HEK293 (cell line): ENCODE results near the gene WDTC1.

ENCODE experiments used
- CTCF ChIA-PET: fragments of 350-600 bp; formaldehyde crosslinking; extraction: SDS; loops from one replicate; lab custom pipeline; 2021; ENCODE audit warnings: antibody characterized with exemption; lab: Yijun Ruan, JAX
- POLR2A ChIA-PET: fragments of 300-600 bp; formaldehyde crosslinking; extraction: SDS; loops from one replicate; lab custom pipeline; 2020; ENCODE audit warnings: antibody characterized with exemption, inconsistent platforms; lab: Yijun Ruan, JAX
- H3K27ac ChIP-seq: fragments of 200-500 bp; sonication (Bioruptor generic); 2 replicates; pipeline ENCODE4 v1.5.1; 2014; ENCODE audit warnings: low read depth, low read length, control low read depth, inconsistent platforms; ENCODE audit errors: extremely low read depth
- H3K36me3 ChIP-seq, 2 experiments: fragments of 200-500 bp in 1 of 2; sonication (Bioruptor generic) in 1 of 2; 1 replicate in 1 of 2; 2 replicates in 1 of 2; pipeline ENCODE4 v1.5.1; 2014 to 2017; ENCODE audit warnings: inconsistent platforms in 2 of 2, low read length in 2 of 2; ENCODE audit not compliant: control insufficient read depth in 2 of 2, insufficient read depth in 1 of 2
- H3K4me1 ChIP-seq: fragments of 200-500 bp; sonication (Bioruptor generic); 2 replicates; pipeline ENCODE4 v1.5.1; 2014; ENCODE audit warnings: mild to moderate bottlenecking, low read length, inconsistent platforms; ENCODE audit not compliant: control insufficient read depth, insufficient read depth
- H3K4me3 ChIP-seq: 2 replicates; pipeline ENCODE4 v1.5.1; 2011; ENCODE audit warnings: low read depth, mild to moderate bottlenecking, control low read depth, low read length, moderate library complexity
- H3K9me3 ChIP-seq: fragments of 200-500 bp; sonication (Bioruptor generic); 2 replicates; pipeline ENCODE4 v1.5.1; 2014; ENCODE audit warnings: low read depth, low read length, inconsistent platforms; ENCODE audit not compliant: control insufficient read depth, insufficient read depth
- BCL11B ChIP-seq: fragments of 450-650 bp; formaldehyde crosslinking; IDR thresholded peaks from 2 replicates; pipeline ENCODE4 v1.5.1; 2016; ENCODE audit warnings: low read depth, missing biosample characterization, missing genetic modification characterization
- KLF10 ChIP-seq: fragments of 450-650 bp; IDR thresholded peaks from 2 replicates; pipeline ENCODE4 v1.5.1; 2018; ENCODE audit warnings: missing biosample characterization, mild to moderate bottlenecking, missing genetic modification characterization
- OSR2 ChIP-seq: fragments of 450-650 bp; formaldehyde crosslinking; IDR thresholded peaks from 2 replicates; pipeline ENCODE4 v1.5.1; 2016; ENCODE audit warnings: missing biosample characterization, missing genetic modification characterization
- OVOL3 ChIP-seq: fragments of 450-650 bp; formaldehyde crosslinking; IDR thresholded peaks from 2 replicates; pipeline ENCODE4 v1.5.1; 2016; ENCODE audit warnings: missing biosample characterization, missing genetic modification characterization
- SETDB1 ChIP-seq: IDR thresholded peaks from one replicate; pipeline ENCODE4 v1.6.1; 2017; ENCODE audit warnings: mild to moderate bottlenecking, low read length, moderate library complexity, mixed read lengths; ENCODE audit not compliant: insufficient read length
- TRIM28 ChIP-seq: IDR thresholded peaks from 2 replicates; pipeline ENCODE4 v1.6.1; 2011; ENCODE audit warnings: low read length, control low read depth, borderline replicate concordance
- YY1 ChIP-seq: fragments of 450-650 bp; formaldehyde crosslinking; IDR thresholded peaks from 2 replicates; pipeline ENCODE4 v1.5.1; 2018; ENCODE audit warnings: missing biosample characterization, missing genetic modification characterization
- ZBTB48 ChIP-seq: fragments of 450-650 bp; formaldehyde crosslinking; IDR thresholded peaks from 2 replicates; pipeline ENCODE4 v1.5.1; 2016; ENCODE audit warnings: missing biosample characterization, missing genetic modification characterization
- ZBTB7A ChIP-seq: fragments of 450-650 bp; formaldehyde crosslinking; IDR thresholded peaks from 2 replicates; pipeline ENCODE4 v1.5.1; 2016; ENCODE audit warnings: low read depth, missing biosample characterization, missing genetic modification characterization
- ZNF121 ChIP-seq: fragments of 450-650 bp; formaldehyde crosslinking; IDR thresholded peaks from 2 replicates; pipeline ENCODE4 v1.5.1; 2016; ENCODE audit warnings: missing biosample characterization, missing genetic modification characterization
- ZNF140 ChIP-seq: fragments of 450-650 bp; formaldehyde crosslinking; IDR thresholded peaks from 2 replicates; pipeline ENCODE4 v1.5.1; 2016; ENCODE audit warnings: missing biosample characterization, missing genetic modification characterization
- ZNF19 ChIP-seq: fragments of 450-650 bp; formaldehyde crosslinking; IDR thresholded peaks from 2 replicates; pipeline ENCODE4; 2016; ENCODE audit warnings: missing biosample characterization, missing genetic modification characterization, low read depth
- ZNF391 ChIP-seq: fragments of 450-650 bp; formaldehyde crosslinking; IDR thresholded peaks from 2 replicates; pipeline ENCODE4 v1.5.1; 2016; ENCODE audit warnings: low read depth, missing biosample characterization, missing genetic modification characterization, borderline replicate concordance
- ZNF549 ChIP-seq: fragments of 450-650 bp; IDR thresholded peaks from 2 replicates; pipeline ENCODE4 v1.5.1; 2018; ENCODE audit warnings: missing biosample characterization, missing genetic modification characterization, mild to moderate bottlenecking, inconsistent platforms, moderate library complexity
- ZNF558 ChIP-seq: fragments of 450-650 bp; formaldehyde crosslinking; IDR thresholded peaks from 2 replicates; pipeline ENCODE4 v1.5.1; 2016; ENCODE audit warnings: missing biosample characterization, missing genetic modification characterization
- ZNF585B ChIP-seq: fragments of 450-650 bp; formaldehyde crosslinking; IDR thresholded peaks from 2 replicates; pipeline ENCODE4 v1.5.1; 2016; ENCODE audit warnings: missing biosample characterization, missing genetic modification characterization
- ZNF664 ChIP-seq: fragments of 450-650 bp; formaldehyde crosslinking; IDR thresholded peaks from 2 replicates; pipeline ENCODE4 v1.5.1; 2016; ENCODE audit warnings: missing biosample characterization, missing genetic modification characterization
- TF ChIP-seq, protein P1 (sequence below): fragments of 450-650 bp; formaldehyde crosslinking; IDR thresholded peaks from 2 replicates; pipeline ENCODE4 v1.5.1; 2016; ENCODE audit warnings: missing biosample characterization, missing genetic modification characterization, borderline replicate concordance
- TF ChIP-seq, protein P2 (sequence below): fragments of 450-650 bp; formaldehyde crosslinking; IDR thresholded peaks from 2 replicates; pipeline ENCODE4 v1.5.1; 2016; ENCODE audit warnings: missing biosample characterization, missing genetic modification characterization
- TF ChIP-seq, protein P3 (sequence below): fragments of 450-650 bp; formaldehyde crosslinking; IDR thresholded peaks from 2 replicates; pipeline ENCODE4 v1.5.1; 2016; ENCODE audit warnings: missing biosample characterization, missing genetic modification characterization
- TF ChIP-seq, protein P4 (sequence below): fragments of 450-650 bp; formaldehyde crosslinking; IDR thresholded peaks from 2 replicates; pipeline ENCODE4 v1.5.1; 2017; ENCODE audit warnings: missing biosample characterization, mild to moderate bottlenecking, missing genetic modification characterization, moderate library complexity

WDTC1 gene

DNA sequence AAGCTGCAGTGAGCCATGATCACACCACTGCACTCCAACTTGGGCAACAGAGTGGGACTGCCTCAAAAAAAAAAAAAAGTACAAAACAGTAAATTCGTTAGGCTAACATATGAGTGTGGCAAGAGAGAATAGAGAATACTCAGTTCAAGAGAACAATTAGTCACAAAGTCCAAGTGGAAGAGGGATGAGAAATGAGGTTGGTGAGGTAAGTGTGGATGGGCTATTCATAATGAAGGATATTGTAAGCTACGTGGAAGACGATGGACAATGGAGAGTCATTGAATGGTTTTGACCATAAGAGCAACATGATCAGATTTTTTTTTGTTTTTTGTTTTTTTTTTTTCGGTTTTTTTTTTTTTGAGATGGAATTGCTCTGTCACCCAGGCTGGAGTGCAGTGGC, 34.8 kb downstream of the WDTC1 start:
- no peak overlapping the region for H3K4me3 ChIP-seq
- ChIA-PET CTCF (interaction anchor here (0.6 to 0.7 kb wide), 3 partner anchors 50 to 405 kb away, joined by 3 read pairs; no protein-coding TSS in a partner anchor), POLR2A (interaction anchor here (0.7 kb wide), 1 partner anchor 169 kb away, joined by 3 read pairs; no protein-coding TSS in a partner anchor)
- H3K4me1 ChIP-seq = no peaks in the 10 kb centered on the region
- TF ChIP-seq ZNF549 (tag by site-specific recombination) = no peak
- TF ChIP-seq OVOL3 (tag by site-specific recombination) = no peak
- no peak for TF ChIP-seq YY1 (tag by site-specific recombination)
- TF ChIP-seq, protein P1, sequence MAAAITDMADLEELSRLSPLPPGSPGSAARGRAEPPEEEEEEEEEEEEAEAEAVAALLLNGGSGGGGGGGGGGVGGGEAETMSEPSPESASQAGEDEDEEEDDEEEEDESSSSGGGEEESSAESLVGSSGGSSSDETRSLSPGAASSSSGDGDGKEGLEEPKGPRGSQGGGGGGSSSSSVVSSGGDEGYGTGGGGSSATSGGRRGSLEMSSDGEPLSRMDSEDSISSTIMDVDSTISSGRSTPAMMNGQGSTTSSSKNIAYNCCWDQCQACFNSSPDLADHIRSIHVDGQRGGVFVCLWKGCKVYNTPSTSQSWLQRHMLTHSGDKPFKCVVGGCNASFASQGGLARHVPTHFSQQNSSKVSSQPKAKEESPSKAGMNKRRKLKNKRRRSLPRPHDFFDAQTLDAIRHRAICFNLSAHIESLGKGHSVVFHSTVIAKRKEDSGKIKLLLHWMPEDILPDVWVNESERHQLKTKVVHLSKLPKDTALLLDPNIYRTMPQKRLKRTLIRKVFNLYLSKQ (tag by site-specific recombination) = no peak
- TF ChIP-seq BCL11B = no peak
- TF ChIP-seq ZNF391 = no peak
- no peak for TF ChIP-seq ZNF664
- no peak for TF ChIP-seq ZBTB7A (tag by site-specific recombination)
- TF ChIP-seq, protein P2, sequence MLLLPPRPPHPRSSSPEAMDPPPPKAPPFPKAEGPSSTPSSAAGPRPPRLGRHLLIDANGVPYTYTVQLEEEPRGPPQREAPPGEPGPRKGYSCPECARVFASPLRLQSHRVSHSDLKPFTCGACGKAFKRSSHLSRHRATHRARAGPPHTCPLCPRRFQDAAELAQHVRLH (tag by site-specific recombination) = no peak
- peak; percentile 55; the same call in 1 of the 2 replicates for TF ChIP-seq ZNF140 (tag by site-specific recombination)
- TF ChIP-seq, protein P3, sequence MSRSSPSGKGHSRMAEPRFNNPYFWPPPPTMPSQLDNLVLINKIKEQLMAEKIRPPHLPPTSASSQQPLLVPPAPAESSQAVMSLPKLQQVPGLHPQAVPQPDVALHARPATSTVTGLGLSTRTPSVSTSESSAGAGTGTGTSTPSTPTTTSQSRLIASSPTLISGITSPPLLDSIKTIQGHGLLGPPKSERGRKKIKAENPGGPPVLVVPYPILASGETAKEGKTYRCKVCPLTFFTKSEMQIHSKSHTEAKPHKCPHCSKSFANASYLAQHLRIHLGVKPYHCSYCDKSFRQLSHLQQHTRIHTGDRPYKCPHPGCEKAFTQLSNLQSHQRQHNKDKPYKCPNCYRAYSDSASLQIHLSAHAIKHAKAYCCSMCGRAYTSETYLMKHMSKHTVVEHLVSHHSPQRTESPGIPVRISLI (tag by site-specific recombination) = peak; percentile 59; the same call in 1 of the 2 replicates
- TF ChIP-seq ZNF558 = peak; percentile 92
- no peak for TF ChIP-seq OSR2
- TF ChIP-seq SETDB1 = no peak
- no peak overlapping the region for H3K27ac ChIP-seq
- H3K36me3 ChIP-seq = peaks cover 12 to 23% of the 10 kb centered on the region in 2 experiments
- no peaks in the 10 kb centered on the region for H3K9me3 ChIP-seq

DNA sequence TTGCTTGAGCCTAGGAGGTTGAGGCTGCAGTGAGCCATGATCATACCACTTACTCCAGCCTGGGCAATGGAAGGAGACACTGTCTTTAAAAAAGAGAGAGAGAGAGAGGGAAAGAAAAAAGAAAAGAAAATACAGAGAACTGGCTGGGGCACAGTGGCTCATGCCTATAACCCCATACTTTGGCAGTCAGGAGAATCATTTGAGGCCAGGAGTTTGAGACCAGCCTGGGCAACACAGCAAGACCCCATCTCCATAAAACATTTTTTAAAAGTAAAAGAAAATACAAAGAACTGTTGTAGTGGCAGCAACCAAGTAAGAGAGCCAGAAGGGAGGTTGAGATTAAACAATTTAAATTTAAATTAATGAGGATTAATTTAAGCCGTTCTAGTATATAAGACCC, 39.8 kb downstream of the WDTC1 start:
- H3K9me3 ChIP-seq = no peaks in the 10 kb centered on the region
- H3K27ac ChIP-seq = no peak overlapping the region
- no peaks in the 10 kb centered on the region for H3K4me1 ChIP-seq
- ChIA-PET POLR2A (no interaction called here), CTCF (no interaction called here)
- H3K4me3 ChIP-seq = no peak overlapping the region
- H3K36me3 ChIP-seq = peaks cover 0 to 11% of the 10 kb centered on the region in 2 experiments; a peak in 2 of 3 replicates
- TF ChIP-seq ZNF585B (tag by site-specific recombination) (no peak), TRIM28 (no peak), ZBTB48 (no peak), KLF10 (tag by site-specific recombination) (no peak), ZNF121 (tag by site-specific recombination) (peak; percentile 84), ZNF19 (tag by site-specific recombination) (no peak)
- TF ChIP-seq, protein P4, sequence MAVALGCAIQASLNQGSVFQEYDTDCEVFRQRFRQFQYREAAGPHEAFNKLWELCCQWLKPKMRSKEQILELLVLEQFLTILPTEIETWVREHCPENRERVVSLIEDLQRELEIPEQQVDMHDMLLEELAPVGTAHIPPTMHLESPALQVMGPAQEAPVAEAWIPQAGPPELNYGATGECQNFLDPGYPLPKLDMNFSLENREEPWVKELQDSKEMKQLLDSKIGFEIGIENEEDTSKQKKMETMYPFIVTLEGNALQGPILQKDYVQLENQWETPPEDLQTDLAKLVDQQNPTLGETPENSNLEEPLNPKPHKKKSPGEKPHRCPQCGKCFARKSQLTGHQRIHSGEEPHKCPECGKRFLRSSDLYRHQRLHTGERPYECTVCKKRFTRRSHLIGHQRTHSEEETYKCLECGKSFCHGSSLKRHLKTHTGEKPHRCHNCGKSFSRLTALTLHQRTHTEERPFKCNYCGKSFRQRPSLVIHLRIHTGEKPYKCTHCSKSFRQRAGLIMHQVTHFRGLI = no peak
